HCT116 (cell line): ENCODE measurements around the gene GABBR2. TPM values are rescaled to one million over a fixed set of nuclear protein-coding genes. Genes with fewer than 3 reads are reported as not detected.

Experiments used
- ATAC-seq: fragments of 200-7000 bp; cut with Tn5 transposase; 2 replicates; pipeline ENCODE4 v1.9.1; 2020; ENCODE audit warnings: mild to moderate bottlenecking, moderate library complexity
- BruUV-seq: library from RNA; stranded (reverse); fragments of 400-500 nt; replicated peaks from 2 replicates; lab custom pipeline; 2021; lab: Mats Ljungman, UMichigan
- CTCF ChIA-PET: fragments of 300-600 bp; sonication (Branson Sonifier 250); formaldehyde crosslinking; loops from one replicate; lab custom pipeline; 2021; ENCODE audit warnings: antibody characterized with exemption; lab: Charles Lee
- POLR2A ChIA-PET: fragments of 300-600, 350-600 bp; sonication (Branson Sonifier 250); formaldehyde crosslinking; loops from one replicate; lab custom pipeline; 2021; ENCODE audit warnings: antibody characterized with exemption; lab: Charles Lee
- RAD21 ChIA-PET, 2 experiments: fragments of 300-600 bp; sonication (Branson Sonifier 250); formaldehyde crosslinking; loops; one replicate each; lab custom pipeline; 2023; ENCODE audit warnings: low total read pairs in 2 of 2; ENCODE audit not compliant: uncharacterized antibody in 2 of 2, unreplicated experiment in 2 of 2, low non-redundant PET in 1 of 2; lab: Charles Lee
- DNase-seq: peaks from one replicate; pipeline ENCODE4 v3.0.0-alpha.2; 2010; ENCODE audit warnings: low read depth, low spot score
- H2AFZ ChIP-seq: fragments of 200-600 bp; shearing (Covaris generic), sonication (generic); 2 replicates; pipeline ENCODE4 v1.6.1; 2017; ENCODE audit warnings: low read depth, mixed run types, mixed read lengths, antibody characterized with exemption, low read length; ENCODE audit not compliant: poor library complexity, severe bottlenecking
- H3K27ac ChIP-seq: 2 replicates; pipeline ENCODE4 v1.5.1; 2012; ENCODE audit warnings: low read depth, low read length
- H3K27me3 ChIP-seq: fragments of 200-600 bp; sonication (generic); 2 replicates; pipeline ENCODE4 v1.6.1; 2016; ENCODE audit warnings: mixed run types, low read length, mixed read lengths; ENCODE audit not compliant: insufficient read depth
- H3K36me3 ChIP-seq, 2 experiments: fragments of 200-500 bp in 1 of 2; fragments of 200-600 bp in 1 of 2; sonication (Bioruptor generic) in 1 of 2; sonication (generic) in 1 of 2; 2 replicates each; pipeline versions ENCODE4 v1.5.1 to v1.6.1; 2014 to 2016; ENCODE audit warnings: low read length in 2 of 2, inconsistent platforms in 1 of 2, mixed read lengths in 1 of 2, mixed run types in 1 of 2; ENCODE audit not compliant: insufficient read depth in 2 of 2, control insufficient read depth in 1 of 2
- H3K4me1 ChIP-seq, 2 experiments: fragments of 200-600 bp in 1 of 2; sonication (generic) in 1 of 2; 2 replicates each; pipeline versions ENCODE4 v1.5.1 to v1.6.1; 2012 to 2017; ENCODE audit warnings: low read length in 2 of 2, inconsistent platforms in 1 of 2, mild to moderate bottlenecking in 1 of 2, mixed read lengths in 1 of 2, mixed run types in 1 of 2, moderate library complexity in 1 of 2; ENCODE audit not compliant: insufficient read depth in 2 of 2, control insufficient read depth in 1 of 2
- H3K4me2 ChIP-seq: fragments of 200-600 bp; sonication (generic); 2 replicates; pipeline ENCODE4 v1.6.1; 2017; ENCODE audit warnings: mixed run types, low read length, mixed read lengths
- H3K4me3 ChIP-seq, 2 experiments: fragments of 200-600 bp in 1 of 2; sonication (generic) in 1 of 2; replicated peaks in 1 of 2; 2 replicates each; pipeline ENCODE4 v1.5.1; 2011 to 2016; ENCODE audit warnings: low read length in 2 of 2, control low read depth in 1 of 2, low read depth in 1 of 2, mild to moderate bottlenecking in 1 of 2, mixed read lengths in 1 of 2, mixed run types in 1 of 2
- H3K79me2 ChIP-seq: fragments of 200-600 bp; sonication (generic); 2 replicates; pipeline ENCODE4 v1.6.1; 2017; ENCODE audit warnings: mild to moderate bottlenecking, mixed run types, low read length, moderate library complexity, mixed read lengths; ENCODE audit not compliant: insufficient read depth
- H3K9ac ChIP-seq: fragments of 200-600 bp; sonication (generic); 2 replicates; pipeline ENCODE4 v1.6.1; 2016; ENCODE audit warnings: low read length, mixed read lengths
- H3K9me2 ChIP-seq: fragments of 200-600 bp; sonication (generic), shearing (Covaris generic); 2 replicates; pipeline ENCODE4 v1.6.1; 2017; ENCODE audit warnings: mixed run types, mild to moderate bottlenecking, moderate library complexity; ENCODE audit not compliant: insufficient read depth
- H3K9me3 ChIP-seq, 2 experiments: fragments of 200-500 bp in 1 of 2; fragments of 200-600 bp in 1 of 2; sonication (Bioruptor generic) in 1 of 2; sonication (generic) in 1 of 2; 2 replicates each; pipeline ENCODE4 v1.6.1; 2014 to 2017; ENCODE audit warnings: low read length in 2 of 2, mixed read lengths in 2 of 2, inconsistent platforms in 1 of 2, low read depth in 1 of 2, mild to moderate bottlenecking in 1 of 2, mixed run types in 1 of 2, moderate library complexity in 1 of 2; ENCODE audit not compliant: control insufficient read depth in 1 of 2, insufficient read depth in 1 of 2
- H4K20me1 ChIP-seq: fragments of 200-600 bp; sonication (generic), shearing (Covaris generic); 2 replicates; pipeline ENCODE4 v1.6.1; 2017; ENCODE audit warnings: mixed run types, mild to moderate bottlenecking, moderate library complexity; ENCODE audit not compliant: insufficient read depth
- CBX3 ChIP-seq: IDR thresholded peaks from 2 replicates; pipeline ENCODE4 v1.6.1; 2012; ENCODE audit warnings: low read depth
- CEBPB ChIP-seq: IDR thresholded peaks from 2 replicates; pipeline ENCODE4 v1.6.1; 2012; ENCODE audit warnings: low read depth
- EGR1 ChIP-seq: IDR thresholded peaks from 2 replicates; pipeline ENCODE4 v1.6.1; 2012; ENCODE audit warnings: low read depth
- EZH2phosphoT487 ChIP-seq: fragments of 200-600 bp; IDR thresholded peaks from 2 replicates; pipeline ENCODE4 v1.6.1; 2018; ENCODE audit warnings: antibody characterized with exemption, borderline replicate concordance
- FOSL1 ChIP-seq: IDR thresholded peaks from 2 replicates; pipeline ENCODE4 v1.6.1; 2012; ENCODE audit warnings: low read depth
- POLR2A ChIP-seq: IDR thresholded peaks from 2 replicates; pipeline ENCODE4 v1.7.0; 2011; ENCODE audit warnings: borderline replicate concordance; ENCODE audit not compliant: insufficient read depth, insufficient read length; ENCODE audit errors: extremely low read depth
- POLR2AphosphoS5 ChIP-seq: IDR thresholded peaks from 2 replicates; pipeline ENCODE4 v1.6.1; 2011; ENCODE audit warnings: mild to moderate bottlenecking, low read depth, low read length, moderate library complexity
- SIN3A ChIP-seq: IDR thresholded peaks from 2 replicates; pipeline ENCODE4 v1.6.1; 2012; ENCODE audit warnings: low read depth
- YY1 ChIP-seq: IDR thresholded peaks from 2 replicates; pipeline ENCODE4 v1.6.1; 2011; ENCODE audit warnings: low read length, low read depth, moderate library complexity, mild to moderate bottlenecking; ENCODE audit not compliant: insufficient replicate concordance; ENCODE audit errors: extremely low read depth
- ZFX ChIP-seq: fragments of 450-650 bp; IDR thresholded peaks from 2 replicates; pipeline ENCODE4 v1.6.1; 2017
- ZNF274 ChIP-seq: fragments of 200-500 bp; sonication (Bioruptor generic); IDR thresholded peaks from 2 replicates; pipeline ENCODE4 v1.6.1; 2014; ENCODE audit warnings: mild to moderate bottlenecking, low read depth, low read length, inconsistent platforms
- intact Hi-C: fragments of 100-400 bp; cut with micrococcal nuclease; formaldehyde crosslinking; loops from 2 replicates; pipeline ENCODE4 v1.10.0; 2022
- total RNA-seq: library from RNA; stranded (reverse); gene quantifications from one replicate; pipeline ENCODE4 v1.2.1, GENCODE V29; 2021; ENCODE audit not compliant: unreplicated experiment
- TF ChIP-seq, protein P1 (sequence below): IDR thresholded peaks from 2 replicates; pipeline ENCODE4 v1.6.1; 2011; ENCODE audit warnings: mild to moderate bottlenecking, low read length, moderate library complexity; ENCODE audit not compliant: insufficient replicate concordance; ENCODE audit errors: extremely low read depth
- TF ChIP-seq, protein P2 (sequence below): IDR thresholded peaks from 2 replicates; pipeline ENCODE4 v1.6.1; 2012; ENCODE audit warnings: low read depth
- TF ChIP-seq, protein P3 (sequence below): IDR thresholded peaks from 2 replicates; pipeline ENCODE4 v1.6.1; 2012
- TF ChIP-seq, protein P4 (sequence below): IDR thresholded peaks from 2 replicates; pipeline ENCODE4 v1.6.1; 2012

Gene GABBR2
- total RNA-seq, 1 experiment from 2014 or later: 0.15 TPM

DNA sequence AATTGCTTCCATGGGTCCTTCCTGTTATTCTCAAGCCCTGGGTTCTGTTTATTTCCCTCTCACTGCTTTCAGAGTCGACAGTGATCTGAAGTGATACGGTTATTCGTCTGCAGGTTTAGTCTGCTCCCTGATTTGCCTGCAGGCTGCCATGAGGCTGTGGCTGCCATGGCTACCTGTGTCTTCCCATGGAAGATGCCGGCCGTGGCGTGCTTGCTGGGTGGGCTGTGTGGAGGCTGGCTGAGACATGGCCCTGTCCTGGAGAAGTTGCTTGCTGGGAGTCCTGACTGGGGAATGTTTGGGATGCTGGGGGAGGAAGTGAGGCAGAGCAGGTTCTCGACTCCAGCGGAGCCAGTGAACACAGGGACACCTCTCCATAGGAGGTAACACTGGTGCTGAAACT is 349.2 kb downstream of the GABBR2 start:
- no TSS peak for BruUV-seq
- Histone ChIP-seq H4K20me1 (no peaks in the 10 kb centered on the region), H3K9me3 (no peaks in the 10 kb centered on the region), H3K9ac (no peak overlapping the region), H3K79me2 (no peaks in the 10 kb centered on the region), H2AFZ (no peak overlapping the region), H3K9me2 (no peaks in the 10 kb centered on the region), H3K4me2 (no peak overlapping the region), H3K4me1 (no peaks in the 10 kb centered on the region), H3K4me3 (no peak overlapping the region), H3K36me3 (no peaks in the 10 kb centered on the region), H3K27ac (no peak overlapping the region), H3K27me3 (no peaks in the 10 kb centered on the region)
- no peak for DNase-seq
- ChIA-PET POLR2A (no interaction called here), CTCF (no interaction called here), RAD21 (no interaction called here)
- TF ChIP-seq SIN3A: no peak
- TF ChIP-seq, protein P1, sequence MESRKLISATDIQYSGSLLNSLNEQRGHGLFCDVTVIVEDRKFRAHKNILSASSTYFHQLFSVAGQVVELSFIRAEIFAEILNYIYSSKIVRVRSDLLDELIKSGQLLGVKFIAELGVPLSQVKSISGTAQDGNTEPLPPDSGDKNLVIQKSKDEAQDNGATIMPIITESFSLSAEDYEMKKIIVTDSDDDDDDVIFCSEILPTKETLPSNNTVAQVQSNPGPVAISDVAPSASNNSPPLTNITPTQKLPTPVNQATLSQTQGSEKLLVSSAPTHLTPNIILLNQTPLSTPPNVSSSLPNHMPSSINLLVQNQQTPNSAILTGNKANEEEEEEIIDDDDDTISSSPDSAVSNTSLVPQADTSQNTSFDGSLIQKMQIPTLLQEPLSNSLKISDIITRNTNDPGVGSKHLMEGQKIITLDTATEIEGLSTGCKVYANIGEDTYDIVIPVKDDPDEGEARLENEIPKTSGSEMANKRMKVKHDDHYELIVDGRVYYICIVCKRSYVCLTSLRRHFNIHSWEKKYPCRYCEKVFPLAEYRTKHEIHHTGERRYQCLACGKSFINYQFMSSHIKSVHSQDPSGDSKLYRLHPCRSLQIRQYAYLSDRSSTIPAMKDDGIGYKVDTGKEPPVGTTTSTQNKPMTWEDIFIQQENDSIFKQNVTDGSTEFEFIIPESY: no peak
- no peak for TF ChIP-seq EGR1
- TF ChIP-seq FOSL1: no peak
- TF ChIP-seq, protein P2, sequence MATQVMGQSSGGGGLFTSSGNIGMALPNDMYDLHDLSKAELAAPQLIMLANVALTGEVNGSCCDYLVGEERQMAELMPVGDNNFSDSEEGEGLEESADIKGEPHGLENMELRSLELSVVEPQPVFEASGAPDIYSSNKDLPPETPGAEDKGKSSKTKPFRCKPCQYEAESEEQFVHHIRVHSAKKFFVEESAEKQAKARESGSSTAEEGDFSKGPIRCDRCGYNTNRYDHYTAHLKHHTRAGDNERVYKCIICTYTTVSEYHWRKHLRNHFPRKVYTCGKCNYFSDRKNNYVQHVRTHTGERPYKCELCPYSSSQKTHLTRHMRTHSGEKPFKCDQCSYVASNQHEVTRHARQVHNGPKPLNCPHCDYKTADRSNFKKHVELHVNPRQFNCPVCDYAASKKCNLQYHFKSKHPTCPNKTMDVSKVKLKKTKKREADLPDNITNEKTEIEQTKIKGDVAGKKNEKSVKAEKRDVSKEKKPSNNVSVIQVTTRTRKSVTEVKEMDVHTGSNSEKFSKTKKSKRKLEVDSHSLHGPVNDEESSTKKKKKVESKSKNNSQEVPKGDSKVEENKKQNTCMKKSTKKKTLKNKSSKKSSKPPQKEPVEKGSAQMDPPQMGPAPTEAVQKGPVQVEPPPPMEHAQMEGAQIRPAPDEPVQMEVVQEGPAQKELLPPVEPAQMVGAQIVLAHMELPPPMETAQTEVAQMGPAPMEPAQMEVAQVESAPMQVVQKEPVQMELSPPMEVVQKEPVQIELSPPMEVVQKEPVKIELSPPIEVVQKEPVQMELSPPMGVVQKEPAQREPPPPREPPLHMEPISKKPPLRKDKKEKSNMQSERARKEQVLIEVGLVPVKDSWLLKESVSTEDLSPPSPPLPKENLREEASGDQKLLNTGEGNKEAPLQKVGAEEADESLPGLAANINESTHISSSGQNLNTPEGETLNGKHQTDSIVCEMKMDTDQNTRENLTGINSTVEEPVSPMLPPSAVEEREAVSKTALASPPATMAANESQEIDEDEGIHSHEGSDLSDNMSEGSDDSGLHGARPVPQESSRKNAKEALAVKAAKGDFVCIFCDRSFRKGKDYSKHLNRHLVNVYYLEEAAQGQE: no peak
- TF ChIP-seq CEBPB: no peak
- TF ChIP-seq ZNF274: no peak
- TF ChIP-seq, protein P3, sequence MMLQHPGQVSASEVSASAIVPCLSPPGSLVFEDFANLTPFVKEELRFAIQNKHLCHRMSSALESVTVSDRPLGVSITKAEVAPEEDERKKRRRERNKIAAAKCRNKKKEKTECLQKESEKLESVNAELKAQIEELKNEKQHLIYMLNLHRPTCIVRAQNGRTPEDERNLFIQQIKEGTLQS: no peak
- no peak for TF ChIP-seq ZFX
- TF ChIP-seq EZH2phosphoT487: no peak
- TF ChIP-seq POLR2AphosphoS5: no peak
- no peak for TF ChIP-seq POLR2A
- TF ChIP-seq CBX3: no peak
- no peak for TF ChIP-seq YY1
- TF ChIP-seq, protein P4, sequence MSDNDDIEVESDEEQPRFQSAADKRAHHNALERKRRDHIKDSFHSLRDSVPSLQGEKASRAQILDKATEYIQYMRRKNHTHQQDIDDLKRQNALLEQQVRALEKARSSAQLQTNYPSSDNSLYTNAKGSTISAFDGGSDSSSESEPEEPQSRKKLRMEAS: no peak
- no peak for ATAC-seq
- intact Hi-C loops: no loop called here
